GM12892 (cell line): ENCODE measurements around the gene FRMD3.

Source experiments
- DNase-seq: peaks from one replicate; pipeline ENCODE4 v3.0.0; 2011; ENCODE audit not compliant: insufficient read length
- FAIRE-seq: peaks from 2 replicates; lab custom pipeline; 2011; peaks lifted over from hg19 to GRCh38; lab: Jason Lieb, UNC
- POLR2A ChIP-seq: IDR thresholded peaks from 2 replicates; pipeline ENCODE4 v1.6.1; 2011; ENCODE audit warnings: low read depth, low read length, control low read depth
- POLR2AphosphoS5 ChIP-seq: IDR thresholded peaks from 2 replicates; pipeline ENCODE4 v1.6.1; 2011; ENCODE audit warnings: low read depth, low read length, control low read depth
- TAF1 ChIP-seq: IDR thresholded peaks from 2 replicates; pipeline ENCODE4 v1.6.1; 2011; ENCODE audit warnings: low read depth, mild to moderate bottlenecking, control low read depth, low read length, borderline replicate concordance

Gene FRMD3

GRCh38 chr9:83403527-83404238 is 134.5 kb downstream of the FRMD3 start:
- TF ChIP-seq POLR2A = no peak
- FAIRE-seq = no peak

GRCh38 chr9:83401328-83401900 is 136.8 kb downstream of the FRMD3 start:
- DNase-seq (no peak), FAIRE-seq (no peak)
- TF ChIP-seq POLR2A (no peak), TAF1 (no peak)

More at GRCh38 chr9:83403527-83404238, 134.5 kb downstream of the FRMD3 start:
- no peak for DNase-seq

- TF ChIP-seq TAF1 = no peak
- no peak for TF ChIP-seq POLR2AphosphoS5
- no peak for TF ChIP-seq POLR2A
- DNase-seq (no peak), FAIRE-seq (no peak)
These were observed 141.4 kb downstream of the FRMD3 start for GRCh38 chr9:83396813-83397212.

GRCh38 chr9:83396342-83396741 is 141.9 kb downstream of the FRMD3 start:
- no peak for TF ChIP-seq TAF1
- no peak for TF ChIP-seq POLR2AphosphoS5
- no peak for TF ChIP-seq POLR2A
- no peak for FAIRE-seq
- no peak for DNase-seq

GRCh38 chr9:83392228-83392627 is 146.0 kb downstream of the FRMD3 start:
- TF ChIP-seq POLR2AphosphoS5 = no peak
- TF ChIP-seq TAF1 = no peak
- TF ChIP-seq POLR2A = no peak
- no peak for DNase-seq
- FAIRE-seq = no peak

GRCh38 chr9:83388346-83388745 is 149.9 kb downstream of the FRMD3 start:
- TF ChIP-seq POLR2AphosphoS5 (no peak), POLR2A (no peak), TAF1 (no peak)
- FAIRE-seq (no peak), DNase-seq (no peak)

GRCh38 chr9:83387401-83388185 is 150.6 kb downstream of the FRMD3 start:
- DNase-seq = no peak
- TF ChIP-seq POLR2A (no peak), TAF1 (no peak), POLR2AphosphoS5 (no peak)
- FAIRE-seq = no peak

GRCh38 chr9:83385317-83385716 is 152.9 kb downstream of the FRMD3 start:
- DNase-seq (no peak), FAIRE-seq (no peak)
- TF ChIP-seq TAF1 (no peak), POLR2AphosphoS5 (no peak)

GRCh38 chr9:83384214-83384613 is 154.0 kb downstream of the FRMD3 start:
- TF ChIP-seq TAF1 (no peak), POLR2AphosphoS5 (no peak), POLR2A (no peak)
- DNase-seq = no peak
- no peak for FAIRE-seq

- FAIRE-seq (no peak), DNase-seq (no peak)
- no peak for TF ChIP-seq POLR2A
- no peak for TF ChIP-seq TAF1
- no peak for TF ChIP-seq POLR2AphosphoS5
These were observed 155.2 kb downstream of the FRMD3 start for GRCh38 chr9:83383034-83383433.

- FAIRE-seq = no peak
- no peak for DNase-seq
- TF ChIP-seq POLR2A (no peak), POLR2AphosphoS5 (no peak), TAF1 (no peak)
These were observed 155.8 kb downstream of the FRMD3 start for GRCh38 chr9:83382421-83382820.

- TF ChIP-seq POLR2A = no peak
- TF ChIP-seq POLR2AphosphoS5 = no peak
- no peak for TF ChIP-seq TAF1
- no peak for DNase-seq
- FAIRE-seq = no peak
These were observed 159.2 kb downstream of the FRMD3 start for GRCh38 chr9:83379045-83379444.

- DNase-seq = no peak
- TF ChIP-seq POLR2AphosphoS5 (no peak), POLR2A (no peak), TAF1 (no peak)
- FAIRE-seq = no peak
These were observed 165.2 kb downstream of the FRMD3 start for GRCh38 chr9:83372957-83373356.
